Measurements from ENCODE around the gene SNTN. TPM values are rescaled to one million over a fixed set of nuclear protein-coding genes. Genes with fewer than 3 reads are reported as not detected.
A peak's percentile ranks its signal among the peaks of the same experiment; 100 is the strongest.

The SNTN gene
- total and polyA plus RNA-seq, 2 experiments from 2014 or later: 0.70 TPM; not detected in 1

DNA sequence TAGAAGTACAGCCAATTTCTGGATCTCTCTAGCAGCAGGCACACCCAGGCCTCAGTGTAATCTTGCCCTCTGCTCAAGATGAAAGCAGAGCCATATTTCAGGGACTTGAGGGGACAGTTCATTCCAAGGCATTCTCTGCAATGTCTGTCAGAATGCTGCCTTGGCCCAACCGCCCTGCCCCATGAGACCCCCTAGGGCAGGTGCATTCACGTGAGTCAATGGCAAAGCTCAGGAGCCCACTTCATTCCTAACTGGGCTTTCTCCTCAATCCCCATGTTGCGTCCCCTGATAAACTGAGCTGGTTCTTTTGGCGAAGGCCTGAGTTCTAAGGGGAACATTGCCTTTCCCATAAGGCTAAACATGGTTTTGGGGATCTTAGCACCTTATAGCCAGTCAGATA is 9.5 kb downstream of the SNTN start:
- ATAC-seq: peak; percentile 68
- peak; percentile 14 for DNase-seq (ENCODE audit: low spot score)
- H3K9me2 ChIP-seq (ENCODE audit: insufficient read depth): no peaks in the 10 kb centered on the region
- H3F3A ChIP-seq (replicated peaks; ENCODE audit: low read depth): no peaks in the 10 kb centered on the region
- no peaks in the 10 kb centered on the region for H3K79me2 ChIP-seq (replicated peaks; ENCODE audit: insufficient read depth)
- H3K27ac ChIP-seq (ENCODE audit: low read depth): no peak overlapping the region
- no peaks in the 10 kb centered on the region for H4K20me1 ChIP-seq (replicated peaks; ENCODE audit: insufficient read depth)
- Mint-ChIP-seq H3K4me3 (no peak overlapping the region), H3K36me3 (ENCODE audit: low read depth) (no peaks in the 10 kb centered on the region), H3K27me3 (ENCODE audit: insufficient read depth, low read depth, poor library complexity) (no peaks in the 10 kb centered on the region), H3K27ac (no peak overlapping the region), H3K9me3 (no peaks in the 10 kb centered on the region), H3K4me1 (0 out of 3 replicates have a peak, but pooled peaks cover 3% of the 10 kb centered on the region)
- no peaks in the 10 kb centered on the region for H3K36me3 ChIP-seq (ENCODE audit: insufficient read depth)
- H3K4me2 ChIP-seq: no peak overlapping the region
- no peaks in the 10 kb centered on the region for H3K4me1 ChIP-seq (ENCODE audit: insufficient read depth)
- no peak for TF ChIP-seq STAT1 (IDR thresholded peaks at IDR 0.05; ENCODE audit: unreplicated experiment)
- TF ChIP-seq NANOG (IDR thresholded peaks at IDR 0.05; ENCODE audit: borderline replicate concordance): no peak
- no peak for TF ChIP-seq CTCF (conservative IDR thresholded peaks at IDR 0.05; ENCODE audit: low read depth in 2 of 2)
- TF ChIP-seq, protein P1, sequence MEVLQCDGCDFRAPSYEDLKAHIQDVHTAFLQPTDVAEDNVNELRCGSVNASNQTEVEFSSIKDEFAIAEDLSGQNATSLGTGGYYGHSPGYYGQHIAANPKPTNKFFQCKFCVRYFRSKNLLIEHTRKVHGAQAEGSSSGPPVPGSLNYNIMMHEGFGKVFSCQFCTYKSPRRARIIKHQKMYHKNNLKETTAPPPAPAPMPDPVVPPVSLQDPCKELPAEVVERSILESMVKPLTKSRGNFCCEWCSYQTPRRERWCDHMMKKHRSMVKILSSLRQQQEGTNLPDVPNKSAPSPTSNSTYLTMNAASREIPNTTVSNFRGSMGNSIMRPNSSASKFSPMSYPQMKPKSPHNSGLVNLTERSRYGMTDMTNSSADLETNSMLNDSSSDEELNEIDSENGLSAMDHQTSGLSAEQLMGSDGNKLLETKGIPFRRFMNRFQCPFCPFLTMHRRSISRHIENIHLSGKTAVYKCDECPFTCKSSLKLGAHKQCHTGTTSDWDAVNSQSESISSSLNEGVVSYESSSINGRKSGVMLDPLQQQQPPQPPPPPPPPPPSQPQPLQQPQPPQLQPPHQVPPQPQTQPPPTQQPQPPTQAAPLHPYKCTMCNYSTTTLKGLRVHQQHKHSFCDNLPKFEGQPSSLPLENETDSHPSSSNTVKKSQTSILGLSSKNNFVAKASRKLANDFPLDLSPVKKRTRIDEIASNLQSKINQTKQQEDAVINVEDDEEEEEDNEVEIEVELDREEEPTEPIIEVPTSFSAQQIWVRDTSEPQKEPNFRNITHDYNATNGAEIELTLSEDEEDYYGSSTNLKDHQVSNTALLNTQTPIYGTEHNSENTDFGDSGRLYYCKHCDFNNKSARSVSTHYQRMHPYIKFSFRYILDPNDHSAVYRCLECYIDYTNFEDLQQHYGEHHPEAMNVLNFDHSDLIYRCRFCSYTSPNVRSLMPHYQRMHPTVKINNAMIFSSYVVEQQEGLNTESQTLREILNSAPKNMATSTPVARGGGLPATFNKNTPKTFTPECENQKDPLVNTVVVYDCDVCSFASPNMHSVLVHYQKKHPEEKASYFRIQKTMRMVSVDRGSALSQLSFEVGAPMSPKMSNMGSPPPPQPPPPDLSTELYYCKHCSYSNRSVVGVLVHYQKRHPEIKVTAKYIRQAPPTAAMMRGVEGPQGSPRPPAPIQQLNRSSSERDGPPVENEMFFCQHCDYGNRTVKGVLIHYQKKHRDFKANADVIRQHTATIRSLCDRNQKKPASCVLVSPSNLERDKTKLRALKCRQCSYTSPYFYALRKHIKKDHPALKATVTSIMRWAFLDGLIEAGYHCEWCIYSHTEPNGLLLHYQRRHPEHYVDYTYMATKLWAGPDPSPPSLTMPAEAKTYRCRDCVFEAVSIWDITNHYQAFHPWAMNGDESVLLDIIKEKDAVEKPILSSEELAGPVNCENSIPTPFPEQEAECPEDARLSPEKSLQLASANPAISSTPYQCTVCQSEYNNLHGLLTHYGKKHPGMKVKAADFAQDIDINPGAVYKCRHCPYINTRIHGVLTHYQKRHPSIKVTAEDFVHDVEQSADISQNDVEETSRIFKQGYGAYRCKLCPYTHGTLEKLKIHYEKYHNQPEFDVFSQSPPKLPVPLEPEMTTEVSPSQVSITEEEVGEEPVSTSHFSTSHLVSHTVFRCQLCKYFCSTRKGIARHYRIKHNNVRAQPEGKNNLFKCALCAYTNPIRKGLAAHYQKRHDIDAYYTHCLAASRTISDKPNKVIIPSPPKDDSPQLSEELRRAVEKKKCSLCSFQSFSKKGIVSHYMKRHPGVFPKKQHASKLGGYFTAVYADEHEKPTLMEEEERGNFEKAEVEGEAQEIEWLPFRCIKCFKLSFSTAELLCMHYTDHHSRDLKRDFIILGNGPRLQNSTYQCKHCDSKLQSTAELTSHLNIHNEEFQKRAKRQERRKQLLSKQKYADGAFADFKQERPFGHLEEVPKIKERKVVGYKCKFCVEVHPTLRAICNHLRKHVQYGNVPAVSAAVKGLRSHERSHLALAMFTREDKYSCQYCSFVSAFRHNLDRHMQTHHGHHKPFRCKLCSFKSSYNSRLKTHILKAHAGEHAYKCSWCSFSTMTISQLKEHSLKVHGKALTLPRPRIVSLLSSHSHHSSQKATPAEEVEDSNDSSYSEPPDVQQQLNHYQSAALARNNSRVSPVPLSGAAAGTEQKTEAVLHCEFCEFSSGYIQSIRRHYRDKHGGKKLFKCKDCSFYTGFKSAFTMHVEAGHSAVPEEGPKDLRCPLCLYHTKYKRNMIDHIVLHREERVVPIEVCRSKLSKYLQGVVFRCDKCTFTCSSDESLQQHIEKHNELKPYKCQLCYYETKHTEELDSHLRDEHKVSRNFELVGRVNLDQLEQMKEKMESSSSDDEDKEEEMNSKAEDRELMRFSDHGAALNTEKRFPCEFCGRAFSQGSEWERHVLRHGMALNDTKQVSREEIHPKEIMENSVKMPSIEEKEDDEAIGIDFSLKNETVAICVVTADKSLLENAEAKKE (CRISPR knock-in tag; IDR thresholded peaks at IDR 0.05): no peak
- TF ChIP-seq ETS1 (IDR thresholded peaks at IDR 0.05): no peak
- no peak for TF ChIP-seq CREB1 (CRISPR knock-in tag; IDR thresholded peaks at IDR 0.05; ENCODE audit: low read depth)
- TF ChIP-seq ZNF331 (CRISPR knock-in tag; IDR thresholded peaks at IDR 0.05; ENCODE audit: low read depth): no peak
- TF ChIP-seq EZH2 (IDR thresholded peaks at IDR 0.05; ENCODE audit: low read depth, unreplicated experiment): no peak
- no peak for TF ChIP-seq EZH2phosphoT487 (IDR thresholded peaks at IDR 0.05; ENCODE audit: unreplicated experiment)
- TF ChIP-seq POLR2AphosphoS5 (IDR thresholded peaks at IDR 0.05; ENCODE audit: low read depth): no peak
- no peak for TF ChIP-seq ZNF114 (CRISPR knock-in tag; IDR thresholded peaks at IDR 0.05)
- TF ChIP-seq REST (IDR thresholded peaks at IDR 0.05; ENCODE audit: unreplicated experiment): no peak
- TF ChIP-seq JUNB (IDR thresholded peaks at IDR 0.05; ENCODE audit: unreplicated experiment): no peak
- H2AFZ ChIP-seq: peak overlapping the region; percentile 44; the same call in 1 of the 2 replicates
- H3K4me3 ChIP-seq: no peak overlapping the region
- no peaks in the 10 kb centered on the region for H3K27me3 ChIP-seq (ENCODE audit: insufficient read depth)
